OCI-LY3 (cell line): ENCODE measurements around the gene RAP2A.

Experiments used
- EZH2phosphoT487 ChIP-seq: fragments of 200-600 bp; shearing (Covaris generic); IDR thresholded peaks from 2 replicates; pipeline ENCODE4 v1.6.1; 2018; ENCODE audit warnings: antibody characterized with exemption, mixed run types, low read depth
- TF ChIP-seq, protein P1 (sequence below): fragments of 200-600, 300-600 bp; sonication (generic); IDR thresholded peaks from 2 replicates; pipeline ENCODE4 v1.5.1; 2014; ENCODE audit warnings: antibody characterized with exemption, low read length, low read depth

DNA sequence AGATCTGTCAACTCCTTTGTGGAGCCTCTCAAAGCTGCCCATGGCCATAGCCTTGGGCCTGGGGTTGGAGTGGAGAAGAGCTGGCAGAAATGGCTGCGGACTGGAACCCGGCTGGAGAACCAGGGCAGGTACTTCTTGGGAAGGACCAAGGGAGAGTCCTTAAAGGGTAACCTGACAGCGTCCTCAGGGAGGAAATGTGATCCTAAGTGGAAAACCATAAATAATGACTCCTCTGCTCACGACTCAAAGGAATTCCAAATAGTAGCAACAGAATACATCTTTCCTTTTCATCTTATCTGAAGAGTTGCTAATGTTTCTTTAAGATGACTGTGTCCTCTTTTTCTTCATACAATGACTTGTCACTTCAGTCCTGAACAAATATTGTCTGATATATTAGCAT is 41.0 kb downstream of the RAP2A start:
- TF ChIP-seq, protein P1, sequence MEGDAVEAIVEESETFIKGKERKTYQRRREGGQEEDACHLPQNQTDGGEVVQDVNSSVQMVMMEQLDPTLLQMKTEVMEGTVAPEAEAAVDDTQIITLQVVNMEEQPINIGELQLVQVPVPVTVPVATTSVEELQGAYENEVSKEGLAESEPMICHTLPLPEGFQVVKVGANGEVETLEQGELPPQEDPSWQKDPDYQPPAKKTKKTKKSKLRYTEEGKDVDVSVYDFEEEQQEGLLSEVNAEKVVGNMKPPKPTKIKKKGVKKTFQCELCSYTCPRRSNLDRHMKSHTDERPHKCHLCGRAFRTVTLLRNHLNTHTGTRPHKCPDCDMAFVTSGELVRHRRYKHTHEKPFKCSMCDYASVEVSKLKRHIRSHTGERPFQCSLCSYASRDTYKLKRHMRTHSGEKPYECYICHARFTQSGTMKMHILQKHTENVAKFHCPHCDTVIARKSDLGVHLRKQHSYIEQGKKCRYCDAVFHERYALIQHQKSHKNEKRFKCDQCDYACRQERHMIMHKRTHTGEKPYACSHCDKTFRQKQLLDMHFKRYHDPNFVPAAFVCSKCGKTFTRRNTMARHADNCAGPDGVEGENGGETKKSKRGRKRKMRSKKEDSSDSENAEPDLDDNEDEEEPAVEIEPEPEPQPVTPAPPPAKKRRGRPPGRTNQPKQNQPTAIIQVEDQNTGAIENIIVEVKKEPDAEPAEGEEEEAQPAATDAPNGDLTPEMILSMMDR: no peak
- TF ChIP-seq EZH2phosphoT487: no peak
